ENCODE results near the gene FAM200B.
A peak's percentile ranks its signal among the peaks of the same experiment; 100 is the strongest.

The FAM200B gene

GRCh38 chr4:15736514-15737050, 55.0 kb downstream of the FAM200B start:
- Histone ChIP-seq H3K79me2 (ENCODE audit: insufficient read depth, low read length) (no peaks in the 10 kb centered on the region), H3K36me3 (ENCODE audit: insufficient read depth, low read length) (no peaks in the 10 kb centered on the region), H3K9ac (ENCODE audit: low read depth, low read length, poor library complexity, severe bottlenecking) (no peak overlapping the region), H3K27me3 (ENCODE audit: insufficient read depth, low read length, poor library complexity, severe bottlenecking) (no peaks in the 10 kb centered on the region), H3K9me2 (replicated peaks; ENCODE audit: low read depth, low read length) (no peaks in the 10 kb centered on the region), H3F3A (ENCODE audit: low read depth) (no peaks in the 10 kb centered on the region), H2AFZ (ENCODE audit: low read length) (no peak overlapping the region), H3K4me1 (ENCODE audit: insufficient read depth, low read length, poor library complexity, severe bottlenecking) (peaks cover 45% of the 10 kb centered on the region), H4K20me1 (ENCODE audit: insufficient read depth, low read length, poor library complexity, severe bottlenecking) (no peaks in the 10 kb centered on the region), H3K4me3 (ENCODE audit: low read length, poor library complexity, severe bottlenecking) (no peak overlapping the region), H3K9me3 (ENCODE audit: insufficient read depth, low read depth, low read length) (no peaks in the 10 kb centered on the region; the same call in 1 of the 2 replicates), H3K4me2 (ENCODE audit: low read depth, low read length, poor library complexity, severe bottlenecking) (no peak overlapping the region)
- no peak for TF ChIP-seq CTCF (conservative IDR thresholded peaks at IDR 0.05; ENCODE audit: low read length)
- TF ChIP-seq EZH2phosphoT487 (IDR thresholded peaks at IDR 0.05; ENCODE audit: borderline replicate concordance), result no peak

GRCh38 chr4:15737255-15737654, 55.6 kb downstream of the FAM200B start:
- Histone ChIP-seq H2AFZ (ENCODE audit: low read length) (no peak overlapping the region), H3K9me3 (ENCODE audit: insufficient read depth, low read depth, low read length) (peaks cover 5% of the 10 kb centered on the region; the same call in 1 of the 2 replicates), H3F3A (ENCODE audit: low read depth) (no peaks in the 10 kb centered on the region; the same call in 1 of the 2 replicates), H3K27me3 (ENCODE audit: insufficient read depth, low read length, poor library complexity, severe bottlenecking) (no peaks in the 10 kb centered on the region), H3K4me3 (ENCODE audit: low read length, poor library complexity, severe bottlenecking) (no peak overlapping the region), H4K20me1 (ENCODE audit: insufficient read depth, low read length, poor library complexity, severe bottlenecking) (no peaks in the 10 kb centered on the region), H3K36me3 (ENCODE audit: insufficient read depth, low read length) (no peaks in the 10 kb centered on the region), H3K4me1 (ENCODE audit: insufficient read depth, low read length, poor library complexity, severe bottlenecking) (peaks cover 45% of the 10 kb centered on the region), H3K4me2 (ENCODE audit: low read depth, low read length, poor library complexity, severe bottlenecking) (no peak overlapping the region), H3K9ac (ENCODE audit: low read depth, low read length, poor library complexity, severe bottlenecking) (no peak overlapping the region), H3K79me2 (ENCODE audit: insufficient read depth, low read length) (no peaks in the 10 kb centered on the region), H3K9me2 (replicated peaks; ENCODE audit: low read depth, low read length) (no peaks in the 10 kb centered on the region)
- TF ChIP-seq EZH2phosphoT487 (IDR thresholded peaks at IDR 0.05; ENCODE audit: borderline replicate concordance) (no peak), CTCF (conservative IDR thresholded peaks at IDR 0.05; ENCODE audit: low read length) (peak; percentile 60)

GRCh38 chr4:15738877-15739276, 57.2 kb downstream of the FAM200B start:
- Histone ChIP-seq H3K9ac (ENCODE audit: low read depth, low read length, poor library complexity, severe bottlenecking) (peak overlapping the region; percentile 36), H3K4me3 (ENCODE audit: low read length, poor library complexity, severe bottlenecking) (no peak overlapping the region), H3K9me2 (replicated peaks; ENCODE audit: low read depth, low read length) (no peaks in the 10 kb centered on the region), H3K27me3 (ENCODE audit: insufficient read depth, low read length, poor library complexity, severe bottlenecking) (no peaks in the 10 kb centered on the region), H3K4me1 (ENCODE audit: insufficient read depth, low read length, poor library complexity, severe bottlenecking) (peaks cover 54% of the 10 kb centered on the region), H4K20me1 (ENCODE audit: insufficient read depth, low read length, poor library complexity, severe bottlenecking) (no peaks in the 10 kb centered on the region), H3K36me3 (ENCODE audit: insufficient read depth, low read length) (no peaks in the 10 kb centered on the region), H2AFZ (ENCODE audit: low read length) (peak overlapping the region; percentile 69), H3K4me2 (ENCODE audit: low read depth, low read length, poor library complexity, severe bottlenecking) (peak overlapping the region; percentile 36), H3K9me3 (ENCODE audit: insufficient read depth, low read depth, low read length) (peaks cover 5% of the 10 kb centered on the region; the same call in 1 of the 2 replicates), H3F3A (ENCODE audit: low read depth) (no peaks in the 10 kb centered on the region; the same call in 1 of the 2 replicates), H3K79me2 (ENCODE audit: insufficient read depth, low read length) (no peaks in the 10 kb centered on the region)
- no peak for TF ChIP-seq CTCF (conservative IDR thresholded peaks at IDR 0.05; ENCODE audit: low read length)
- no peak for TF ChIP-seq EZH2phosphoT487 (IDR thresholded peaks at IDR 0.05; ENCODE audit: borderline replicate concordance)

Data from Loucy (cell line).